H9 (cell line): ENCODE measurements around the gene CTNNBL1. TPM values are rescaled to one million over a fixed set of nuclear protein-coding genes. Genes with fewer than 3 reads are reported as not detected.

Source experiments
- DNase-seq: peaks from one replicate; pipeline ENCODE4 v3.0.0-alpha.2; 2017
- H2AFZ ChIP-seq: one replicate; pipeline ENCODE4 v1.6.1; 2013; ENCODE audit warnings: mild to moderate bottlenecking, low read length, control low read depth, moderate library complexity
- H2AK5ac ChIP-seq: 2 replicates; pipeline ENCODE4 v1.6.1; 2013; ENCODE audit warnings: low read length, control low read depth, mixed read lengths; ENCODE audit not compliant: insufficient read length
- H2BK120ac ChIP-seq: one replicate; pipeline ENCODE4 v1.6.1; 2013; ENCODE audit warnings: low read depth, mild to moderate bottlenecking, low read length, control low read depth, inconsistent platforms; ENCODE audit not compliant: poor library complexity, severe bottlenecking
- H2BK12ac ChIP-seq: 2 replicates; pipeline ENCODE4 v1.6.1; 2013; ENCODE audit warnings: low read length, control low read depth, mixed read lengths, low read depth; ENCODE audit not compliant: insufficient read length
- H2BK15ac ChIP-seq: 2 replicates; pipeline ENCODE4 v1.6.1; 2013; ENCODE audit warnings: low read depth, low read length, control low read depth
- H2BK20ac ChIP-seq: one replicate; pipeline ENCODE4 v1.6.1; 2013; ENCODE audit warnings: low read depth, mild to moderate bottlenecking, low read length, control low read depth, inconsistent platforms; ENCODE audit not compliant: poor library complexity, severe bottlenecking
- H2BK5ac ChIP-seq: 2 replicates; pipeline ENCODE4 v1.6.1; 2013; ENCODE audit warnings: low read length, control low read depth, mixed read lengths; ENCODE audit not compliant: insufficient read length
- H3K14ac ChIP-seq: 2 replicates; pipeline ENCODE4 v1.6.1; 2013; ENCODE audit warnings: low read length, control low read depth; ENCODE audit not compliant: insufficient read depth
- H3K18ac ChIP-seq: 2 replicates; pipeline ENCODE4 v1.6.1; 2013; ENCODE audit warnings: low read depth, mild to moderate bottlenecking, mixed read lengths, low read length, control low read depth; ENCODE audit not compliant: insufficient read length
- H3K23ac ChIP-seq: 2 replicates; pipeline ENCODE4 v1.6.1; 2013; ENCODE audit warnings: low read length, control low read depth, mixed read lengths, low read depth; ENCODE audit not compliant: insufficient read length
- H3K23me2 ChIP-seq: 2 replicates; pipeline ENCODE4 v1.6.1; 2013; ENCODE audit warnings: low read depth, mild to moderate bottlenecking, mixed read lengths, low read length, control low read depth; ENCODE audit not compliant: insufficient read length, poor library complexity, severe bottlenecking
- H3K27ac ChIP-seq: 2 replicates; pipeline ENCODE4 v1.5.1; 2013; ENCODE audit warnings: low read length, control low read depth, mixed read lengths, low read depth; ENCODE audit not compliant: insufficient read length
- H3K27me3 ChIP-seq: 2 replicates; pipeline ENCODE4 v1.6.1; 2013; ENCODE audit warnings: low read length, control low read depth, inconsistent platforms; ENCODE audit not compliant: insufficient read depth
- H3K4ac ChIP-seq: 2 replicates; pipeline ENCODE4 v1.6.1; 2013; ENCODE audit warnings: low read depth, mild to moderate bottlenecking, control low read depth, inconsistent platforms, low read length, moderate library complexity
- H3K4me1 ChIP-seq: 2 replicates; pipeline ENCODE4 v1.6.1; 2013; ENCODE audit warnings: low read length, control low read depth, inconsistent platforms; ENCODE audit not compliant: insufficient read depth
- H3K4me2 ChIP-seq: 2 replicates; pipeline ENCODE4 v1.6.1; 2013; ENCODE audit warnings: low read length, control low read depth, mixed read lengths; ENCODE audit not compliant: insufficient read length, insufficient read depth
- H3K56ac ChIP-seq: 2 replicates; pipeline ENCODE4 v1.6.1; 2013; ENCODE audit warnings: low read depth, mild to moderate bottlenecking, mixed read lengths, low read length, control low read depth; ENCODE audit not compliant: insufficient read length
- H3K79me1 ChIP-seq: 2 replicates; pipeline ENCODE4 v1.6.1; 2013; ENCODE audit warnings: low read depth, mild to moderate bottlenecking, moderate library complexity, low read length, control low read depth, inconsistent platforms; ENCODE audit not compliant: insufficient read depth, poor library complexity, severe bottlenecking
- H3K79me2 ChIP-seq: 2 replicates; pipeline ENCODE4 v1.6.1; 2013; ENCODE audit warnings: low read length, control low read depth, inconsistent platforms; ENCODE audit not compliant: insufficient read depth
- H3K9ac ChIP-seq: 2 replicates; pipeline ENCODE4 v1.6.1; 2013; ENCODE audit warnings: low read length, control low read depth, mixed read lengths; ENCODE audit not compliant: insufficient read length; ENCODE audit errors: extremely low read depth
- H3K9me3 ChIP-seq: one replicate; pipeline ENCODE4 v1.6.1; 2013; ENCODE audit warnings: low read depth, low read length, inconsistent platforms; ENCODE audit not compliant: control insufficient read depth
- H3T11ph ChIP-seq: one replicate; pipeline ENCODE4 v1.6.1; 2013; ENCODE audit warnings: mild to moderate bottlenecking, low read length, control low read depth, inconsistent platforms
- H4K20me1 ChIP-seq: one replicate; pipeline ENCODE4 v1.6.1; 2013; ENCODE audit not compliant: control insufficient read depth, insufficient read length, insufficient read depth
- H4K5ac ChIP-seq: 2 replicates; pipeline ENCODE4 v1.6.1; 2013; ENCODE audit warnings: low read depth, mild to moderate bottlenecking, mixed read lengths, low read length, control low read depth; ENCODE audit not compliant: insufficient read length
- H4K8ac ChIP-seq: replicated peaks from 2 replicates; pipeline ENCODE4 v1.6.1; 2013; ENCODE audit warnings: low read length, control low read depth, mixed read lengths, low read depth; ENCODE audit not compliant: insufficient read length
- H4K91ac ChIP-seq: 2 replicates; pipeline ENCODE4 v1.6.1; 2013; ENCODE audit warnings: low read depth, mild to moderate bottlenecking, moderate library complexity, mixed read lengths, low read length, control low read depth; ENCODE audit not compliant: insufficient read length
- H3K27ac Mint-ChIP-seq, 3 experiments: 2 replicates in 2 of 3; 3 replicates in 1 of 3; pipeline ENCODE4 v1.8.0; 2020 to 2021; ENCODE audit warnings: mixed read lengths in 3 of 3, mild to moderate bottlenecking in 1 of 3, moderate library complexity in 1 of 3
- H3K27me3 Mint-ChIP-seq: 2 replicates; pipeline ENCODE4 v1.8.0; 2021; ENCODE audit warnings: low read depth, mild to moderate bottlenecking, moderate library complexity, mixed read lengths
- H3K36me3 Mint-ChIP-seq, 3 experiments: 2 replicates in 2 of 3; 3 replicates in 1 of 3; pipeline ENCODE4 v1.8.0; 2020 to 2021; ENCODE audit warnings: low read depth in 3 of 3, mixed read lengths in 3 of 3; ENCODE audit not compliant: insufficient read depth in 1 of 3
- H3K4me1 Mint-ChIP-seq, 2 experiments: 2 replicates each; pipeline ENCODE4 v1.8.0; 2020; ENCODE audit warnings: mixed read lengths in 2 of 2
- H3K4me3 Mint-ChIP-seq, 2 experiments: 2 replicates in 1 of 2; 3 replicates in 1 of 2; pipeline ENCODE4 v1.8.0; 2020 to 2021; ENCODE audit warnings: mild to moderate bottlenecking in 2 of 2, mixed read lengths in 2 of 2, moderate library complexity in 1 of 2
- H3K9me3 Mint-ChIP-seq, 2 experiments: 2 replicates in 1 of 2; 3 replicates in 1 of 2; pipeline ENCODE4 v1.8.0; 2020; ENCODE audit warnings: mild to moderate bottlenecking in 2 of 2, mixed read lengths in 2 of 2, moderate library complexity in 1 of 2
- WGBS: extraction: QIAGEN DNeasy Blood & Tissue Kit; methylation state at CpG from one replicate; pipeline ENCODE4 v1.1.7; 2013; ENCODE audit warnings: missing lambda C conversion rate, low lambda C conversion rate, mixed read lengths; ENCODE audit not compliant: insufficient read length; ENCODE audit errors: extremely low coverage; 5-methylcytosine and 5-hydroxymethylcytosine counted together
- total RNA-seq: library from RNA; stranded (reverse); gene quantifications from 2 replicates; pipeline ENCODE4 v1.2.1, GENCODE V29; 2021
- TF ChIP-seq, protein P1 (sequence below): fragments of 200-600 bp; sonication (generic); conservative IDR thresholded peaks from 3 replicates; pipeline ENCODE4 v1.8.0; 2021; ENCODE audit warnings: antibody characterized with exemption, mild to moderate bottlenecking

Gene CTNNBL1
- total RNA-seq, 1 experiment from 2014 or later: 67.2 TPM

DNA sequence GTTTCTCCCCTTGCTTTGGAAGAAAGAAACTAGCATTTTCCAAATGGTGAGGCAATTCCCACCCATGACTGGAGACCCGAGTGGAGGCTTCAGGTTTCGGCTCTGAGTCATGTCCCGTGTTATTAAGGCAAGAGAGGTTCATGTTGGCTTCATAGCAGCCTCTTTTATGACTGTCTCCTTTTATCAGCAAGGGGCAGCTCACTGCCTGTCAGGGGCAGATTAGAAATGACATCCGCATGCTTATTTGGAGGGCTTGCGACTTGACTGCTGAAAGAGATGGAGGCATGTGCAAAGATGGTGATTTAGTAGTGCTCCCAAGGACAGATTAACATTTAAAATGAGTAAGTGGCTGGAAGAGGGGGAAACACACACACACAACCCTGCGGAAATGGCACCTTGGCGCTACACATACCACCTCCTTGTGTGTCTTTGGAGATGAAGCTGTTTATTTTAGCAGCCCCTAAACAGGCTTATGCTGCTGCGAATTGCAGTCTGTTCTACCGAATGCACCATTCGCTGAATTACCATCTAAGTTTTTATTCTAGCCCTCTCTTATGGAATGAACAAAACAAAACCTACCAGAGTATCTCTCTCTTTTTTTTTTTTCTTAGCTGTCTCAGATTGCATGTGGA is 157.0 kb downstream of the CTNNBL1 start:
- peaks cover 1% of the 10 kb centered on the region; the same call in 1 of the 2 replicates for H3K4me1 ChIP-seq
- H3K4me2 ChIP-seq: no peak overlapping the region
- H3K14ac ChIP-seq: no peak overlapping the region
- peaks cover 3% of the 10 kb centered on the region for H4K20me1 ChIP-seq
- no peak overlapping the region for H3K18ac ChIP-seq
- TF ChIP-seq, protein P1, sequence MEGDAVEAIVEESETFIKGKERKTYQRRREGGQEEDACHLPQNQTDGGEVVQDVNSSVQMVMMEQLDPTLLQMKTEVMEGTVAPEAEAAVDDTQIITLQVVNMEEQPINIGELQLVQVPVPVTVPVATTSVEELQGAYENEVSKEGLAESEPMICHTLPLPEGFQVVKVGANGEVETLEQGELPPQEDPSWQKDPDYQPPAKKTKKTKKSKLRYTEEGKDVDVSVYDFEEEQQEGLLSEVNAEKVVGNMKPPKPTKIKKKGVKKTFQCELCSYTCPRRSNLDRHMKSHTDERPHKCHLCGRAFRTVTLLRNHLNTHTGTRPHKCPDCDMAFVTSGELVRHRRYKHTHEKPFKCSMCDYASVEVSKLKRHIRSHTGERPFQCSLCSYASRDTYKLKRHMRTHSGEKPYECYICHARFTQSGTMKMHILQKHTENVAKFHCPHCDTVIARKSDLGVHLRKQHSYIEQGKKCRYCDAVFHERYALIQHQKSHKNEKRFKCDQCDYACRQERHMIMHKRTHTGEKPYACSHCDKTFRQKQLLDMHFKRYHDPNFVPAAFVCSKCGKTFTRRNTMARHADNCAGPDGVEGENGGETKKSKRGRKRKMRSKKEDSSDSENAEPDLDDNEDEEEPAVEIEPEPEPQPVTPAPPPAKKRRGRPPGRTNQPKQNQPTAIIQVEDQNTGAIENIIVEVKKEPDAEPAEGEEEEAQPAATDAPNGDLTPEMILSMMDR: no peak
- H2AFZ ChIP-seq: no peak overlapping the region
- H3K27ac ChIP-seq: no peak overlapping the region
- H2BK15ac ChIP-seq: no peak overlapping the region
- no peaks in the 10 kb centered on the region for H3K27me3 Mint-ChIP-seq
- WGBS: no CpG with 5 or more reads among the region's 10 CpGs
- peaks cover 20% of the 10 kb centered on the region in 2 experiments for H3K4me1 Mint-ChIP-seq
- H3K27me3 ChIP-seq: no peaks in the 10 kb centered on the region
- no peak for DNase-seq
- no peak overlapping the region for H2AK5ac ChIP-seq
- H3K4ac ChIP-seq: no peak overlapping the region
- H4K5ac ChIP-seq: no peak overlapping the region
- H2BK120ac ChIP-seq: no peak overlapping the region
- H3K9me3 ChIP-seq: no peaks in the 10 kb centered on the region
- no peak overlapping the region for H3K23ac ChIP-seq
- no peak overlapping the region for H2BK20ac ChIP-seq
- no peak overlapping the region for H3K9ac ChIP-seq
- no peak overlapping the region for H4K91ac ChIP-seq
- no peak overlapping the region for H3K56ac ChIP-seq
- no peaks in the 10 kb centered on the region for H3K9me3 Mint-ChIP-seq
- no peaks in the 10 kb centered on the region for H3K79me2 ChIP-seq
- peaks cover 0 to 2% (median 0%) of the 10 kb centered on the region in 3 experiments; a peak in 3 of 7 replicates for H3K36me3 Mint-ChIP-seq
- no peaks in the 10 kb centered on the region for H3K23me2 ChIP-seq
- no peak overlapping the region for H2BK12ac ChIP-seq
- H2BK5ac ChIP-seq: no peak overlapping the region
- no peaks in the 10 kb centered on the region for H3K79me1 ChIP-seq
- no peak overlapping the region for H3K4me3 Mint-ChIP-seq
- peak overlapping the region in 1 of 3 experiments; percentile 28; a peak in 1 of 7 replicates for H3K27ac Mint-ChIP-seq
- no peak overlapping the region for H3T11ph ChIP-seq
- H4K8ac ChIP-seq: no peak overlapping the region
